GM18507 (cell line): ENCODE data around the gene PPP2R3A.
"Not testable (repeated sequence)": the region's sequence is repeated elsewhere in the genome, so short reads cannot be mapped to it uniquely, and the experiment has no call there.

Experiments
- DNase-seq: peaks from one replicate; pipeline ENCODE4 v3.0.0; 2011; ENCODE audit warnings: low read depth; ENCODE audit not compliant: insufficient read length; ENCODE audit errors: extremely low spot score
- FAIRE-seq: peaks from 2 replicates; lab custom pipeline; 2011; peaks lifted over from hg19 to GRCh38; lab: Jason Lieb, UNC

PPP2R3A gene

DNA sequence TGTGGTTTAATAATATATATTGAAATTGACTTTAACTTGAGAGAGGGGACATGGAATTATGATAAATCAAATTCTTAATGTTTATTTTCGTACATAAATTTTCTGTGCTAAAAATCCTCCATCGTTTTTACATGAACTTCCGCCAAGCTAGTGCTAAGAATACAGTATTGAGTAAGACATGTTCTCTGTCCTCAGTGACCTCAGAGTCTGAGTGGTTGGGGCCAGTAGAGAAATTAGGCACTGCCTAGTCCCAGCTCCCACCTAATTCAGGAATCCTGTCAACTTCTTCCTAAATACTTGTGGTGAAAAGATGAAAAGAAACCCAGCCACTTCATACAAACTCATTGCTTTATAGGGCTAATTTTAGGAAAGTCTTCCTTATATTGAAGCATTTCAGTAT is 110.3 kb downstream of the PPP2R3A start:
- FAIRE-seq (no peak), DNase-seq (no peak)

DNA sequence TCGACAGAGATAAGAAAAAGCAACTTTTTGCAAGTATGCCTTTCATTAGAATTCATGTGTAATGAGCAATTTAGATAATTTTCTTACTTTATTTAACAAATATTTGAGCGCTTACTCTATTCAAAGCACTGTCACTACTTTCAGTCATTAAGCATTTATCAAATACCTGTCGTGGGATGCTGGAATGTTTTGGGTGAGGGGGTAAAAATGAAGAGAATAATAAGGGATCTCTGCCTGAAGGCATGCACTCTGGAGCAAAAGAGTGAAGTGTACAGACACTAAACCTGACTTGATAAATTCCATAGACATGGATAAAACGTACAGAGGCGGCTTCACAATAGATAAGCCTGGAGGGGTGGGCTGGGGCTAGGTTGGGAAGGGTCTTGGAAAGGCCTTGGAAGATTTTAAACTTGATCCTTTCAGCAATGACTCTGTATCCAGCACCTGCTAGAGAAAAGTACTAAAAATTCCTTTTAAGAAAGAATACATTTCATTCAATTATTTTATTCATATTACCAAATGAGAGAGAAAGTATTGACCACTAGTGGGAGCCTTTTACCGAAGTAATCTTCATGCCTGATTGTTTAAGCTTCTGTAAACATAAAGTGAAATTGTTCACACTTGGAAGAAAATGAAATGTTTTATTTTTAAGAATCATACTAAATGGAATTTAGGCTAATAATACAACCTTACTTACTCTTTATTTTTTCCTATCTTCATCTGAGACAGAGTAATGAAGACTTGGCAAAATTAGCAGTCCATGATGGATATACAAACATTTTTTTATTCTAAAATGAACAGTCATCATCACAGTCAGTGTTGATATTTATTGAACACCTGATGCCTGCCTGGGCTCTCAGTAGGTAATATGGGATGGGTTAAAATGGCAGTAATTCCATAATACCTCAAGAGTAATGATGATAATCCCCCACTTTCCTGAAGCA is 113.2 kb downstream of the PPP2R3A start:
- peak; percentile 56 for FAIRE-seq
- DNase-seq = no peak

DNA sequence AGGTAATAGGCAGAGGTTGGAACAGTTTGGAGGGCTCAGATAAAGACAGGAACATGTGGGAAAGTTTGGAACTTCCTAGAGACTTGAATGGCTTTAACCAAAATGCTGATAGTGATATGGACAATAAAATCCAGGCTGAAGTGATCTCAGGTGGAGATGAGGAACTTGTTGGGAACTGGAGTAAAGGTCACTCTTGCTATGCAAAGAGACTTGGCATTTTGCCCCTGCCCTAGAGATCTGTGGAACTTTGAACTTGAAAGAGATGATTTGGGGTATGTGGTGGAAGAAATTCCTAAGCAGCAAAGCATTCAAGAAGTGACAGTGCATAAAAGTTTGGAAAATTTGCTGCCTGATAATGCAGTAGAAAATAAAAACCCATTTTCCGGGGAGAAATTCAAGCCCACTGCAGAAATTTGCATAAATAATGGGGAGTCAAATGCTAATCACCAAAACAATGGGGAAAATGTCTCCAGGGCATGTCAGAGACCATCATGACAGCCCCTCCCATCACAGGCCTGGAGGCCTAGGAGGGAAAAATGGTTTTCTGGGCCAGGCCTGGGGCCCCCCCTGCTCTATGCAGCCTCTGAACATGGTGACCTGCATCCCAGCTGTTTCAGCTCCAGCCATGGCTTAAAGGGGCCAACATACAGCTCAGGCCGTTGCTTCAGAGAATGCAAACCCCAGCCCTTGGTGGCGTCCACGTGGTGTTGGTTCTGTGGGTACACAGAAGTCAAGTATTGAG is 118.3 kb downstream of the PPP2R3A start:
- not testable (repeated sequence) for FAIRE-seq, DNase-seq

DNA sequence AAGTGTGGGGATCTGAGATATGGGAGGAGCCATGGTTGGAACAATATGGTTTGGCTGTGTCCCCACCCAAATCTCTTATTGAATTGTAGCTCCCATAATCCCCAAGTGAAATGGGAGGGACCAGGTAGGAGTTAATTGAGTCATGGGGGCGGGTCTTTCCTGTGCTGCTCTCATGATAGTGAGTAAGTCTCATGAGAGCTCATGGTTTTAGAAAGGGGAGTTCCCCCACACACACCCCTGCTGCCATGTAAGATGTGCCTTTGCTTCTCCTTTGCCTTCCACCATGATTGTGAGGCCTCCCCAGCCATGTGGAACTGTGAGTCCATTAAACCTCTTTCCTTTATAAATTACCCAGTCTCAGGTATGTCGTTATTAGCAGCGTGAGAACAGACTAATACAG is 119.5 kb downstream of the PPP2R3A start:
- not testable (repeated sequence) for FAIRE-seq, DNase-seq

DNA sequence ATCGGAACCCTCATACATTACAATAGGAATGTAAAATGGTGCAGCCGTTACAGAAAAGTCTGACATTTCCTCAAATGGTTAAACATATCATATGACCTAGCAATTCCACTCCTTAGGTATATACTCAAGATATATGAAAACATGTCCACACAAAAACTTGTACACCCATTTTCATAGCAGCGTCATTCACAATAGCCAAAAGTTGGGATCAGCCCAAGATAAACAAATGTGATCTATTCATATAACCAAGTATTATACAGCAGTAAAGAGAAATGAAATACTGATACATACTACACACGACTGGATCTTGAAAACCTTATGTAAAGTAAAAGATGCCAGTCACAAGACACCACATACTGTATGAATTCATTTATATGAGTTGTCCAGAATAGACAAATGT is 128.2 kb downstream of the PPP2R3A start:
- no peak for FAIRE-seq
- no peak for DNase-seq

DNA sequence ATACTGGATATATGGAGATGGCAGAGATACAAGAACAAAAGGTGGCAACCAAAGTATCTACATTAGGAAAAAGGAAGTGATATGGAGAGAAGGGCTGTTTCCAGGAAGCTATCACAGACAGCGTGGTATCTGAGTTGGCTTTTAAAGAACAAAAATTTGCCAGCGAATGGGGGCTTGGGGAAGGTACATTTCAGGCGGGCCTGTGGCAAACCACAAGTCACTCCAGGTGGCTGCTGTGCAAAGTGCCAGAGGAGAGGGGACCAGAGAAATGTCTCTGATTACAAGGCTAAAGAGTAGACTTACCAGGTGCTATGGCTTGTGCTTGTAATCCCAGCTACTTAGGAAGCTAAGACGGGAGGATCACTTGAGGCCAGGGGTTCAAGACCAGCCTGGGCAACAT is 139.5 kb downstream of the PPP2R3A start:
- DNase-seq = no peak
- no peak for FAIRE-seq

DNA sequence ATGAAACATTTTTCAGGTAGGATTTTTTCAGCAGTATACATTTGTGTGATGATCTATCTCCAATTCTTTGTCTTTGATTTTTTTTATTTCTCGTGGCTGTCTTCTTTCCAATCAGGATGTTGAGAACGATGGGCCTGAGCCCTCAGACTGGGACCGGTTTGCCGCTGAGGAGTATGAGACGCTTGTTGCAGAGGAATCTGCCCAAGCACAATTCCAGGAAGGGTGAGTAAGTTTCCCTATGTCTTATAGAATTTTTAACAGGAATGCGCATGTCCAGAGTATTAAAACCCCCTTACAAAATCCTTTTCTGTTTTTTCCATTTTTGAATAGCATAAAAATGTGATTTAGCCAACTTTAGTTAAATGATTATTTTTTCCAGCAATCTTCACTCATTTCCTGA is 140.6 kb downstream of the PPP2R3A start:
- FAIRE-seq (no peak), DNase-seq (no peak)

DNA sequence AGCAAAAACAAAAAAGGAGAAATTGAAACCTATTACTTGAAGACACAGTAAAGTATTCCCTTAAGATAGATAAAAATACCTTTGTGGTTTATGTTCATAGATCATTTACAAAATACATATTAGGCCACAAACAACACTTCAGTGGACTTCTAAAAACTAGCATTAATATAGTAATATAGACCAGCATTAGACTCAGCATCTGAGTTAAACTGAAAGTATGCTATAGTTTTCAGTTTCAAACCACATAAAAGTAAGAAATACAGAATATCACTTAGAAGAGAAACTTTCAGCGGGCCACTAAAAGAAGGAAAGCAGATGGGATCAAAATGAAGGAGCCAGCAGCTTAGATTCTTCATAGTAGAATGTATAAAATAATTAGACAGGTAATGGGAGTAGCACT is 144.0 kb downstream of the PPP2R3A start:
- FAIRE-seq (peak; percentile 83), DNase-seq (peak; percentile 40)

DNA sequence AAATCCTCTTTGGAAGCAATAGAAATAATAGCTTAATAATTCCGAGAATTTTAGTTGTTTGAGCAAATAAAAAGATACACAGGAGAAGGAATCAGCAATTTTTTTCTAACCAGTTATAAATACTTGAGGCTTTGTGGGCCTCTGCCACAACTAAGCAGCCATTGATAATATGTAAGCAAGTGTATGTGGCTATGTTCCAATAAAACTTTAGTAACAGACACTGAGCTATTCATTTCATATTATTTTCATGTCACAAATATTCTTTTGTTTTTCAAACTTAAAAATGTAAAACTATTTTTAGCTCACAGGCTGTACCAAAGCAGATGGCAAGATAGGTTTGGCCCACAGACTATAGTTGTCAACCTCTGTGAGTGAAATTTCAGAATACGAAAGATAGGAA is 145.0 kb downstream of the PPP2R3A start:
- FAIRE-seq (peak; percentile 39), DNase-seq (no peak)

DNA sequence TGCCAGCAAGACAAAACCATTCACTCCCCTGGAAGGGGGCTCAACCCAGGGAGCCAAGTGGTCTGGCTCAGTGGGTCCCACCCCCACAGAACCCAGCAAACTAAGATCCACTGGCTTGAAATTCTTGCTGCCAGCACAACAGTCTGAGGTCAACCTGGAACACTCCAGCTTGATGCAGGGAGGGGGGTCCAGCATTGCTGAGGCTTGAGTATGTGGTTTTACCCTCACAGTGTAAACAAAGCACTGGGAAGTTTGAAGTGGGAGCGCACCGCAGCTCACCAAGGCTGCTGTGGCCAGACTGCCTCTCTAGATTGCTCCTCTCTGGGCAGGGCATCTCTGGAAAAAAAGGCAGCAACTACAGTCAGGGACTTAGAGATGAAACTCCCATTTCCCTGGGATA is 148.9 kb downstream of the PPP2R3A start:
- DNase-seq = no peak

DNA sequence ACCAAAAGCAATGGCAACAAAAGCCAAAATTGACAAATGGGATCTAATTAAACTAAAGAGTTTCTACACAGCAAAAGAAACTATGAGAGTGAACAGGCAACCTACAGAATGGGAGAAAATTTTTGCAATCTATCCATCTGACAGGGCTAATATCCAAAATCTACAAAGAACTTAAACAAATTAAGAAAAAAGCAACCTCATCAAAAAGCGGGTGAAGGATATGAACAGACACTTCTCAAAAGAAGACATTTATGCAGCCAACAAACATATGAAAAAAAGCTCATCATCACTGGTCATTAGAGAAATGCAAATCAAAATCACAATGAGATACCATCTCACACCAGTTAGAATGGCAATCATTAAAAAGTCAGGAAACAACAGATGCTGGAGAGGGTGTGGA is 153.8 kb downstream of the PPP2R3A start:
- not testable (repeated sequence) for DNase-seq, FAIRE-seq

More for the DNA sequence above, 148.9 kb downstream of the PPP2R3A start:
- FAIRE-seq = no peak

DNA sequence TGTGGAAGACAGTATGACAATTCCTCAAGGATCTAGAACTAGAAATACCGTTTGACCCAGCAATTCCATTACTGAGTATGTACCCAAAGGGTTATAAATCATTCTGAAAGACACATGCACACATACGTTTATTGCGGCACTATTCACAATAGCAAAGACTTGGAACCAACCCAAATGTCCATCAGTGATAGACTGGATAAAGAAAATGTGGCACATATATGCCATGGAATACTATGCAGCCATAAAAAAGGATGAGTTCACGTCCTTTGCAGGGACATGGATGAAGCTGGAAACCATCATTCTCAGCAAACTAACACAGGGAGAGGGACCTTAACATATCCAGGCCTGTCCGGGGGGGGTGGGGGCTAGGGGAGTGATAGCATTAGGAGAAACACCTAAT is 154.3 kb downstream of the PPP2R3A start:
- DNase-seq = not testable (repeated sequence)

DNA sequence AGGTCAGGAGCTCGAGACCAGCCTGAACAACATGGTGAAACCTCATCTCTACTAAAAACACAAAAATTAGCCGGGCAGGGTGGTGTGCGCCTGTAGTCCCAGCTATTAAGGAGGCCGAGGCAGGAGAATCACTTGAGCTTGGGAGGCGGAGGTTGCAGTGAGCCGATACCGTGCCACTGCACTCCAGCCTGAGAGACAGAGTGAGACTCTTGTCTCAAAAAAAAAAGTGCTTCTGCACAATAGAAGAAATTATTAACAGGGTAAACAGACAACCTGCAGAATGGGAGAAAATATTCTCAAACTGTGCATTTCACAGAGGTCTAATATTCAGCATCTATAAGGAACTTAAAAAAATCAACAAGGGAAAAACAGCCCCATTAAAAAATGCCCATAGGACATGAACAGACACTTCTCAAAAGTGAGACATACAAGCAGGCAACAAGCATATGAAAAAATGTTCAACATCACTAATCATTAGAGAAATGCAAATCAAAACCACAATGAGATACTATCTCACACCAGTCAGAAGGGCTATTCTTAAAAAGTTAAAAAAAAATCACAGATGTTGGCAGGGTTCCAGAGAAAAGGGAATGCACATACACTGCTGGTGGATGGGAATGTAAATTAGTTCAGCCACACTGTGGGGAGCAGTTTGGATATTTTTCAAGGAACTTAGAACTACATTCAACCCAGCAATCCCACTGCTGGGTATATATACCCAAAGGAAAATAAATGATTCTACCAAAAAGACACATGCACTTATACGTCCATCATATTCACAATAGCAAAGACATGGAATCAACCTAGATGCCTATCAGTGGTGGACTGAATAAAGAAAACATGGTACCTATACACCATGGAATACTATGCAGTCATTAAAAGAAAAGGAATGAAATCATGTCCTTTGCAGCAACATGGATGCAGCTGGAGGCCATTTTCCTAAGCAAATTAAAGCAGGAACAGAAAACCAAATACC is 155.1 kb downstream of the PPP2R3A start:
- FAIRE-seq (peak; percentile 83), DNase-seq (no peak)

More for the DNA sequence above, 154.3 kb downstream of the PPP2R3A start:
- not testable (repeated sequence) for FAIRE-seq

DNA sequence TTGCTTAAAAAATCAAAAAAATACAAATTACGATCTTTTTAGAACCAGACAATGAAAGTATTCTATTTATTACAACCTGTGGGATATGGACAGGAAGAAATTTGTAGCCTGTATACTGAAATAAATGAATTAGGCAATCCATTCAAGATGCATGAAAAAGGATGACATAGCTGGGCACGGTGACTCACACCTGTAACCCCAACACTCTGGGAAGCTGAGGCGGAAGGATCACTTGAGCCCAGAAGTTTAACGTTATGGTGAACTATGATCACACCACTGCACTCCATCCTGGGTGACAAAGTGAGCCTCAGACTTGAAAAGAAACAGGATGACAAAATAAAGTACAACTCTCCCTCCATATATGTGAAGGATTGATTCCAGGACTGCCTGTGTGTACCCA is 156.5 kb downstream of the PPP2R3A start:
- DNase-seq = no peak
- FAIRE-seq = peak; percentile 12

DNA sequence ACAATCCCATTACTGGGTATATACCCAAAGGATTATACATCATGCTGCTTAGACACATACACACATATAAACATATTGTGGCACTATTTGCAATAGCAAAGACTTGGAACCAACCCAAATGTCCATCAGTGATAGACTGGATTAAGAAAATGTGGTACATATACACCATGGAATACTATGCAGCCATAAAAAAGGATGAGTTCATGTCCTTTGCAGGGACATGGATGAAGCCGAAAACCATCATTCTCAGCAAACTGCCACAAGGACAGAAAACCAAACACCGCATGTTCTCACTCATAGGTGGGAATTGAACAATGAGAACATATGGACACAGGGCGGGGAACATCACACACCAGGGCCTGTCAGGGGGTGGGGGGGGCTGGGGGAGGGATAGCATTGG is 166.1 kb downstream of the PPP2R3A start:
- FAIRE-seq, DNase-seq: not testable (repeated sequence)

DNA sequence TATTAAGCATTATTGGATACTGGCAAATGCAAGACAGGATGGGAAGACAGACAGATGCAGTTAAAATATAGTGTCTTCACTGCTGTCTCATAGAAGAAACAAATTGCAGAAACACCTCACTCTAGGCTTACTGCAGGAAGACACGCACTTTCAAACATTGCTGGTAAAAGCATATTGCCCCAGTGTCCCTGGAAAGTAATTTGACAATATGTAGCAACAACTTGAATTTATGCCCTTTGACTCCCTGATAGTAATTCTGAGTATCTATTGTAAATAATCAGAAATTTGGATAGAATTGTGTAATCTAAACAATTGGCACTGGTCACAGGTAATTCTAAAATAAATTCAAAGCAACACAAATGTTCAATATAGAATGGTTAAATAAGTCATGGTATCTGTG is 168.6 kb downstream of the PPP2R3A start:
- no peak for FAIRE-seq

DNA sequence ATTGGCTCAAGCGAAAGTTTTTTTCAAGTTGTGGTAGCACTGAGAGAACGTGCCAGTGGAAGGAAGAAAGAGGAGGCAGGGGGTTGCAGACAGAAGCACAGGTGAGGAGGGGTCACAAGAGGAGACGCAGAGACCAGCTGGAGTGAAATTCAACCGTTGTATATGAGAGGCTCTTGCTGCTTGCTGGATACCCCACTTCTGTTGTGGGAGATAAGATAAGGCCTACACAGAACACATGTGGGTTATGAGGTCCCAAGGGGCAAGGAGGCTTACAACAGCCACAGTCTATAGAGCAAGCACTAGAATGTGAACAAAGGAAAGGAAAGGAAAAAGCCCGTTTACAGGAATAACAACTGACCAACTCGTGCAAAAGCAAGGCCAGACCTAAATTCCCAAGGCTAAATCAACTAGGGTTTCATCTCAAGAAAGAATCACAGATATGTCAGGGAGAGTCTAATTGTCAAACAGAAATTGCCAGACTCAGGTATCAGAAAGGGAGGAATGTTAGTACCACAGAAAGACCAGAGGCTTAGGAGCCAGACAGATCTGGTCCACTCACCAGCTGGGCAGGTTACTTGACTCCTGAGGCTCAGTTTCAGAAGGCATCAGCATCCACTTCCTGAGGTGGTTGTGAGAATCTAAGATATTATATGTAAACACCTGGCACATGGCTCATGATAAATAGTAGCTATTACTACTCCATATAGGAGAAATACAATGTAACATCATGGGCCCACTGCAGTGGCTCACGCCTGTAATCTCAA is 169.7 kb downstream of the PPP2R3A start:
- FAIRE-seq (no peak), DNase-seq (no peak)

More for the DNA sequence above, 168.6 kb downstream of the PPP2R3A start:
- no peak for DNase-seq

DNA sequence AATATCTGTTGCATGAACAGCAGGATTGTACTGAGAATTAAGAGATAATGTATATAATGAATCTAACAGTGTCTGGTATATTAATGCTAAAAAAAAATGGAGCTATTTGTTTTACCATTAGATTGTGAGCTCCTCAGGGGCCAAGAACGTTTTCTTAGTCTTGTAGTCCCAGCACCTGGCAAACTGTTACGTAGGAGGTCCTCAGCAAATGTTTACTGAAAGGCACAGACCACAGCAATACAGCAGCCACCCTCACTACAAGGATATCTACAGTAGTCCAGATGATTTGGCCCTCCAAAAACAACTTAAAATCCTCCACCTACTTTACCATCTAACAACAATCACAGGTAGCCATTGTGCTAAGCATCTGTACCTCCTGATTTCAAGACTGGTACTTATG is 170.9 kb downstream of the PPP2R3A start:
- no peak for FAIRE-seq
- no peak for DNase-seq
